HG03139 (cell line): ENCODE measurements around the gene COBL.

ENCODE experiments used
- ATAC-seq: cut with Tn5 transposase; IDR thresholded peaks from one replicate; pipeline ENCODE4 v1.9.1; 2021; ENCODE audit not compliant: unreplicated experiment

COBL gene

DNA sequence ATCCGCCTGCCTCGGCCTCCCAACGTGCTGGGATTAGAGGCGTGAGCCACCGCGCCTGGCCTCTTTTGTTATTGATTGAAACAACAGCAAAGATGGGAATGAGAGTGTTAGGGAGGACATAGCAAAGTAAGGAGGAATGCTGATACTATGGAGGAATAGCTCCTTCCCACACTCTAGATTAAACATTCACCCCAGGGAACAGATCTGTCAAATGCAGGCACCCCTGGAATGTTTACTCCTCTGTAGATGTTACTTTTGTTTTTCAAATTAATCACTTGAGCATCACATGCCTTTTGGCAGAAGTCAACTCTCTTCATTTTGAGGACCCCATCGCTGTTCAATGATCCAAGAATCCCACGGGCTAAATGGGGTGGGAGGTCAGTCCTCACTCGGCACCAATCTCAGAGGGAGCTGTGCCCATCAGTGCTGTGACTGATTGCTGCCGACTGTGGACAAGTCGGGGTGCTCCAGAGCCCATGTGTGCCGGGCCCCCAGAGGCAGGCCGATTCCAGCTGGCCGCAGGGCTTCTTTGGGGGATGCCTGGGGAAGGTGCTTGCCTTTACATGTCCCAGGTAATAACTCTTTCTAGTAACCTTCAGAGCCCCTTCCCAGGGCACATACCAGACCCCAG is 10.2 kb upstream of the COBL start:
- ATAC-seq: no peak

DNA sequence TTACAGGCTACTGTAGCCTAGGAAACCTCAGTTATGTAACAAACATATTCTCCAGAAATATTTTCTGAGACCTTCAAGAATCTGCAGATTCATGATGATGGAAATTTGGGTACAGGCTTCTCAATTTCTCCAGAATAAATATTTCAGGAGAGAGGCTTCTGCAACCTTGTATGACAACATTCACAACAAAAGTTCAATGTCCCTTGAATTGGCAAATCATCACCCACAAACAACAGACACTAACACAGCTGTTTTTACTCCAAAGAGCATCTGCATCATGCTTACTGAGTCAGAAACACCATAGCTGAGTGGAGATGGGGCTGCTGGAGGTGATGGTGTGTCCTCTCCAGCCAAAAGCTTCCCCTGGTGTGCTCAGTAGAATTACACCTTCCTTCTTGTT is 9.3 kb upstream of the COBL start:
- no peak for ATAC-seq

DNA sequence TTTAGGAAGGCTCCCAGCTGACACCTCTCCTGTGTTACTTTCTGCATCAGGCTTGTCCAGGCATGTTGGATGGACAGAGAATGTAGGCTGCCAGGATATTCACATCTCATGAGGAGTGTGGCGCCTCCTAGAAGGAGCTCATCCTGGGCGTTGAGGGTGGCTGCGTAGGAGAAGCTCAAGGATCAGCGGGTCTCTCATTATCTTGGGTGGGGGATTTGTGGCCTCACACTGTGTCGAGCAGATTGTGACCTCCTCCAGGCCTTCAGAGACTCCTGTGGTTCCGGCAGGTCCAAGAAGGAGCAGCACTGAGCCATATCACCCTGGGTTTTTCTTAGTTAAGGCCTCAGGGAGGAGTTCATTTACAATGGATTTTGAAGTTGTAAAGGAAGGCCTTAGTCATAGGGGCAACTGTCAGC is 8.7 kb upstream of the COBL start:
- ATAC-seq: no peak

DNA sequence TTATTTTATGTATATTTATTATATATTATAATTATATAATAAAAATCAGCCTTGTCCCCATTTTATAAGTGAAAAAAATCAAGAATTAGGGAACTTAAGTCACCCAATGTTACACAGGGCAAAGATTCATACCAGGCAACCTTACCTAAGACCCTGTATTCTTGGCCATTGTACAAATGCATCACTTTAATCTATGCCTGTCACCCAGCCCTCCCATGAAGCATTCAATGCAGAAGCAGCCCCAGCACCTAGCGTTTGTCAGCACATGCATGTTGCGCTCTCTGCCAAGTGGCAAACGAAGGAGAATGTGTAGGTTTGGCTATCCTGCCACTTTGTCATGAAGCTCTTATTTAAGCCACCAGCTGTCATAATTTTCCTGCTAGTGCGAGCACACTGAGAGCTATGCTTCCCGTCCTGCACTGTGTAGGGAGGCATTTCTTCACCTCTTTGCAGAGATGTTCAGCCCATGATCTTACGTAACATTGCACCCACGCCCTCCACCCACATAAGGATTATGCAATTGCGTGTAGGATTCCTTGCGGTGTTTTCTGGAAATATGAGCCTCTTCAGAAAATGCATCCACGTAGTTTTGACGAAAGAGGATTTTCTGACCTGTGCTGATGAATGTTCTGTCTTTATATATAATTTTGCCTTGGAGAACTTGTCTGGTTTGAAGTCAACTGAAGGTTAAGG is 7.7 kb upstream of the COBL start:
- no peak for ATAC-seq

DNA sequence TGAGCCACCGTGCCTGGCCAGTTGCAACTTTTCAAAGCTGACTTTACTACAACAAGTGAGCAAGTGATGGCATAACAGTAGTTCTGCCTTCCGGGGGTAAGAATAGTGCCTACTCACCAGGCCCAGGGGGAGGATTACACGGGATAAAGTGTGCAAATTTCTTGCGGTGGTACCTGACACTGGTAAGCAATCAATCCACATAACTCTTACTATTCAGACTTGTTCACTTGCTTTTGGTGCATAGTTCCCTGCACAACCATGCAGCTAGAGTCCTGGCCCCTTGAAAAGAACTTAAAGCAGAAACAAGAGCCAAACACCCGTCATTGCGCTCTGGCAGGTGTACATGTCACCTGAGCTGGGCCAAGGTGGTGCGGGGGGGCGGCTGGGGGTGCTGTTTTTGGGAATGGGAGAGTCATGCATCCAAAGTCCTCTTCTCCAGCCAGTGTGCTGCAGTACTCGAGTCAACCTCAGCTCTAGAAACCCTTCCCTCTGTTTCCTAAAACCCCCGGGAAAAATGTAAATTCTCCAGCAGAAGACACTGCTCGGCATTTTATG is 5.4 kb upstream of the COBL start:
- no peak for ATAC-seq

DNA sequence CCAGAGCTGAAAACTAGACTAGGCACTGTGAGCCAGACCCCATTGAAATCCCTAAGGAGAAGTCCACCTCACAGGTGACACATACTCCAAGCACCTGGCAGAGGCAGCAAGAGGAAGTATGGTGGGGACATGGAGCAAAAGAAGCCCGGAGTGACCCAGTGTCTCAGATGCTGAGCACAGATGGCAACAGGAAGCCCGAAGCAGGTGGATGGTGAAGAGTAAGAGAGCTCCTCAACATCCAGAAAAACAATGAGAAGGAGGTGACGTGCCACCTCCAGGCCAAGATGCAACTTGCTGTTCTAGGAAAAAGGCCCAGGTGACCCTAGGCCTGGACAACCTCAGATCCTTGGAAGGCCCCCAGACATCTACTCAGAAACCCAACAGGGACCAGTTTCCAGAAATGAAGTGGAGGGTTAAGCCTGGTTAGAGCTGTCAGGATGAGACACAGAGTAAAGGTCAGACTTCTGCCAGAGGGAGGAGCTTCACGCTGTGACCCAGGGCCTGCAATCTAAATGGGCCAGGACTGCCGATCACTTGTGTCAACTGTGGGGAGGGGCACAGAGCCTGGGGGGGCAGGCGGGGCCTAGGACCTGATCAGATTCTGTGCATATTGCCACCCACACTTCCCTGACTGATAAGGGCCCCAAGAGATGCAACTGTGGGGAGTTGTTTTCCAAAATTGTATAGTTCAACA is 2.4 kb upstream of the COBL start:
- no peak for ATAC-seq

DNA sequence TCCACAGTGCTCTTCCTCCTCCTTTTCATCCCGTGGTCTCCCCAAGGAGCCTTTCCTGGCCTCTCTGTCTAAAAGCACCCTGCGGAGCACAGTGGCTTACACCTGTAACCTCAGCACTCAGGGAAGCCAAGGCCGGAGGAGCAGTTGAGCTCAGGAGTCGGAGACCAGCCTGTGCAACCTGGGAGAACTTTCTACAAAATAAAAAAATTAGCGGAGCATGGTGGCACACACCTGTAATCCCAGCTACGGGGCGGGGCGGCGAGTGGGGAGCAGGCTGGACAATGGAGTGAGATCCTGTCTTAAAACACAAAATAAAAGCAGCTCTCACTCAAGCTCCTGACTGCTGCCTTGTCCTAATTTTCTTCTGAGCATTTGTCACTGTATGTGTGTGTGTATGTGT is 1.4 kb upstream of the COBL start:
- ATAC-seq: no peak

DNA sequence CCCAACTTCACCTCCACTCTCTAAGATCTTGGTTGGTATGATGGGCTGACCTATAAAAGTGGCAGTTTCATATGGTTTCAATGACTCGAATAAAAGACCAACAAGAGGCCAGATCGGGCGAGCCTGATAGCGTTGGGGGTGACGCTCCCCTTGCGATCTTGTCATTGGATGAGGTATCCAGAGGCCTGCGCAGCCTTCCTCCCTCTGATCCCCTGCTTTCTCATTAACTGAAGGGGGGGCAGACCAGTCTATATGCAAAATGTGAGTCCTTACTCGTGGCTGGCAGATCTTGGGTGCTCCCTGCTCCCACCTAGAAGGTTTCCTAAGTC is 937 bp upstream of the COBL start:
- ATAC-seq: no peak

DNA sequence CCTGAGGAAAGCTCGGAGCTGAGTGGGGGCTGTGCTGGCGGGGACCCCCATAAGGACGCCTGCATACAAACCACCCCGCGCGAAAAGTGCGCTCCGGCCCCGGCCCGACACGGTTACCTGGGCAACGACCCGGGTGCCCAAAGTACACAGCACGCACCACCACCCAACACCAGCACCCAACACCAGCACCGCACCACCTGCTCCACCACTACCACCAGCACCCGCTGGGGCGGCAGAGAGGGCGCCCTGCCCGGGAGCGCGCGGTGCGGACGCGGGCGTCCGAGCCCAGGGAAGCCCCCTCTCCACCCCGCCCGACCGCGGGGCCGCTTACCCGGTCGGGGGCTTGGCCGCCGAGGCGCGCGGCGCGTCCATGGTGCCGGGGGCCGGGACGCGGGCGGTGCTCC is 345 bp downstream of the COBL start:
- ATAC-seq: no peak

DNA sequence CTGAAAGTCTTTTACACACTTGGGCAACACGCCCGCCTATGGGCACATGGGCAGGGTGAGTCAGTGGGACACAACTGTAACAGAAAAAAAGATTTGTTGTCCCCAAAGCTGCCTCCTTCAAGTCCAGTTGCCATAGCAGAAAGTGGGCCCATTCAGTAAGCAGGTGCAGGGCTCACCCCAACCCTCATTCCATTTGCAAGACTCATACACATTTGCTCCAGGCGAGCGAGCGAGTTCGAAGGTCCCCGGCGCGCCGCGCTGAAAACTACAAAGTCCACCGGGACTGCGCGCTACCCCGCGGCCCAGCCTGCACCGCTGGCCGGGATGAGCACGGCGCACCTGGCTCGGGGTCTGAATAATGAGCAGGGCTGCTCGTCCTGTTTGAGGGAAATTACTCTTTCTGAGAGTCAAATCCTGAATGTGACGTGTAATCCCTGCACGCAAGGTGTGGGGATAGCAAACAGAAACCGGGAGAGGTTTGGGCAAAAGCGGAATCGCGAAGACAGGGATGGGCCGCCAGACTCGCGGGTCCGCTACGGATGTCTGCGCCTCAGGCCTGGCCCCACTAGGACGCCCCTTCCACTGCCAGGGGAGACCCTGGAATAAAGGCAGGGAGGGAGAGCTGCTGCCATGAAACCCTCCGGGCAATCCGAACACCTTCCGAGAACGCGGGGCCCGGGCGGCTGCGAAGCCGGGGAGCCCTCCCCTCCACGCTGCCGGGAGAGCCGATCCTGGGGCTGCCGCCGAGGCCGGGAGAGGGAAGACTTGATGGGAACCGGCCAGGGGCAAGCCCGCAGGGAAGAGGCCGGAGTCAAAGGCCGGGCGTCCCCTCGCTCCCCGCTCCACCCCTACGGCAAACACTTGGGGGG is 982 bp downstream of the COBL start:
- ATAC-seq: no peak

DNA sequence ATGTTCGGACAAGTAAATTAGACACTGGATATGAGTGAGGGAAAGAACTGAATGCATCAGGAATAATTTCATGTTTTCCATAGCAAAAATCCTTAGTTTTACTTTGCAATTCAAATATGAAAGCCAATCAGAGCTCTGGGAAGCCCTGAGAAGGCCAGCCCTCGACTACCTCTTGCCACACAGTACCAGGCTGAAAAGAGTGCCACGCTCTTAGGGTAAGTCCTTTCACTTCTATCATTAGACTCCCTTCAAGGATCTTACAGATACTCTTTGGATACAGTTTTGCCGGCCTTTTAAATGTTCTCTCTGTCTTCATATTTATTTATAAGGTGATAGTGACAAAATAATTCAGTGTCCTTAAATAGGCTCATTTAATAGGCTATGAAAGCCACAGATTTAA is 1.9 kb downstream of the COBL start:
- no peak for ATAC-seq

DNA sequence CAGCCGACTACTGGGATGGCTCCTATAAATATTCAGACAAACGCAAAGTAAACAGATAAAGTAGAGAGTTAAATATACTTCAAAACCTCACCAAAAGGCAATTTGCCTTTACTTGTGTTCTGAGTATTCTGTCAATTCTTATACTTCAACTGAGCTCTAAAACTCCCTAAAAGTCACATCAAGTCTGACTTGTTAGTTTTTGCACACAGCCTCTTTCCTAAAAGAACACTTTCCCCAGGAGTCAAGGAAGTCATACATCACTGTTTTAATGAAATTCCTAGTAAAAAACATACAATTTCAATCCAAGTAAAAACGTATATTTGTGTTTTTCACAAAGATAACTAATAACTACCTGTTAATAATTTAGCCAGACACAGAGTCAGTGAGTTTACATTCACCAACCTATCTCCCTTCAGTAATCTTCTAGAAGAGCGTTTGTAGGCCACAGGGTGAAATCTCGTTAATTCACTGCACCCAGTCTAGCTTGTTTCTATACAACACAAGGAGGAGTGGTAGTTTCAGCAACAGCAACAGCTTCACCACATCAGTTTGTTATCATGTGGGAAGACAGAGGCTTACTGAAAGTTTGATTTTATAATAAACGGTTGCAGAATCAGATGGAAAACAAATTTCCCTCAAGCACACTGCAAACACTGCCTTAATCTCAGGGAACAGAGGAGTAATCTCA is 2.7 kb downstream of the COBL start:
- no peak for ATAC-seq

DNA sequence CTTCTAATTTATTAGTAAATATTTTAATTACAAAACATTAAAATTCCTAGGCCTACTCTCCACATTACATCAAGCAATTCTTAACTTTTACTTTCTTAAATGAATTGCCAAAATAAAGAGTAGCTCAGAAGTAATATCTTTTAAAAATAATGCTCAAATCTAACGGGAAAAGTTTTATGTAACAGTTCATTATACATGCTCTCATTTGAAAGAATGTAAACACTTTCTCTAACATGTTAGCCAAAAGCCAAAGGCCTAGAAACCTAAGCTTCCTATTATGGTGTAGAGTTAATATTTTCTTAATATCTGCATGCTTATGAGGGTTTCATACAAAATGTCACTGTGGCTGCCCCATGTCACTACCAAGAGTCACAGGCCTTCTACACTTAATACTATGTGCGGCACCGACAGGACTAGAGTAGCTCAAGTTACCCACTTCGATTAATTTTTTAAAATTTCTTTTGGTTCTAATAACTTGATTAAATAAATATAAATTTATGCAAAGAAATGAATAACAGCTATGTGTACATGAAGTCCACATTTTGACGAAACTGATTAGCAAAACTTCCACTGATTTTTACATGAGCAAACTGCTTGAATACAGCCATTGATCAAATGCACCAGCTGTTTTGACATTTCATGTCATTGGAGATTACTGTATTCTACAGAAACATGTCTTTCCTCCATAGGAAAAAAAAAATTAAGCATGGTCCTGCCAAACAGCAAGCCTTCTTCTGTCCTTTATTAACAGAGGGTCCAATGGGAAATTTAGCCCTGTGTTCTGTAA is 3.5 kb downstream of the COBL start:
- ATAC-seq: no peak

DNA sequence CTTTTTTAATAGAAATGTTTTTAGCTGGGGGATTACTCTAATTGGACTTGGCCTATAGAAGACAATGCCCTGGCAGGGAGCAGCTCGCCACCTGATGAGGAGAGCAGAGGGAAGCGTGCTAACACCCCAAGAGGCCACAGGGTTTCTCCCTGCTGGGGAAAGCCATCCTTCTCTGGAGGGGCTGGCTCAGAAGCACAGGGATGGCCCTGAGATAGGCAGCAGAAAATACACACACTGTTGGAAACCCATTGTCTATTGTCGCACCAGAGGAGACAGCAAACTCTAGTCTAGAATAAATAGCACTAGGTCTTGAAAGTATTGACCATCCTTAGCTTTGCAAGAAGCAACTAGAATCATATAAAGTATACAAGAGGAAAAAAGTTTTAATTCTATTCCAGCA is 5.4 kb downstream of the COBL start:
- no peak for ATAC-seq

DNA sequence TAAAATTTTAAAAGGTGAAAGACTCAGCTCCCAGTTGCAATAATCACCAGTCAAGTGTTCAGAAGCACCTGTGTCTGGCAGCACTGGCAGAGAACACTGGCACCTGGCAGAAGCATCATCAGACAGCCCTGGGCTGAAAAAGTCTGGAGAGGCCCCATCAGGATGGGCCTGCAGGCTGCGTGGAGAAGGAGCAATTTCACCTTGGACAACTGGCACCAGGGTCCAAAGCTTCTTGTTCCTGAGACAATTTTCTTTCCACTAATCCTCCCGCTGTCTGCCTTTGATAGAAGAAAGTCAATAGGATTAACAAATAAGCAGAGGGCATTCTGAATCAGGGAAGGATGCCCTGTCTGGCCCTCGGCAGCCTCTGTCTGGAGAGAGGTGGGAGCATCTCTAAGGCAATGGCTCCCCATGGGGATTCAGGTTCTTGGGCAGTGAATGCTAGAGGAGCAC is 6.5 kb downstream of the COBL start:
- no peak for ATAC-seq

DNA sequence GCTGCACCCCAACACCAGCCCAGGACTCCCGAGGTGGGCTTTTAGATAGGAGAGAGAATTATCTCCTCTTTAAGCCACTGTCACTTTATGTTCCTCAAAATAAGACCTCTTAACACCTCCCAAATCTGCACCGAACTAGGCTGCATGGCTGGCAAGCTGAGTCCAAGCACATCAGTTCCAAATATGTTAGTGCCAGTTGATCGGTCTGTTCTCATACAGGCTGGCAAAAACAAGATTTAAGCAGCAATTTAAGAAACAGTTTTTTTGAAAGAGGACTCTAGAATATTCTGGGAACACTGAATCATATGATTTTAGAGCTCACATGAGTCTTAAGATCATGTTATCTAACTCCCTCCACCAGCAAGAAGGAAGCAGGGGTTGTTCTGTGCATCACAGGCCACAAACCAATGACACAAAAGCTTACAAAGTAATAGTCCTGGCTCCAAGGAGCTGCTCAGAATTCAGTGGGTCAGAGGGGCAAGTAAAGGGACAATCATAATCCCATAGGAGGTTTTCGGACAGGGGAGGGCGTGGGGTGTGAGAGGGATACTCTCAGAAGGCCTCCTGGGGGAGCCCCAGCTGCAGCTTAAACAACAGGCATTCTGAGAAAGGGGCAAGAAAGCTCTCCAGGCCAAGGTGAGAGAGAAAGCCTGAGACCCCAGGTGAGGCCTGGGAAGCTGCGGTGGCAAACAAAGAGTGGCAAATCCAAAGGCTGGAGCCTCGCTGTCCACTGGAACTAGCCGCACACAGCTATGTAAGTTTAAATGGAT is 7.1 kb downstream of the COBL start:
- ATAC-seq: no peak

DNA sequence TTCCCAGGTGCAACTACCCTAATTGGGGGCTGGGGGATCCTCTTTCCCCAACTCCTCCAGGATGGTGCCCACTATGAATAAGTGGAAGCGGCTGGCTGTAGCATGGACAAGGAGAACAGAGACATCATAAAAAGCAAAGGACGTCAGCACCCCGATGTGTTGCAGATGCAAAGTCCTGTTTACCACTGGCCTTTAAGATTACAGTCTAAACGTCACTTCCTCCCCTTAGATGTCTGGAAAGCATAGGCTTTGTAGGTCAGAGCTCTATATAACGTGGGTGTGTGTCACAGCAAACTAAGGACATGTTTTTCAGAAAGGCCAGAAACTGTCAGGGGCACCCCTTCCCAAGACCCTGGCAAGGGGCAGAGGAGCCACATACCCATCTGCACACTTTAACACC is 7.9 kb downstream of the COBL start:
- ATAC-seq: no peak

DNA sequence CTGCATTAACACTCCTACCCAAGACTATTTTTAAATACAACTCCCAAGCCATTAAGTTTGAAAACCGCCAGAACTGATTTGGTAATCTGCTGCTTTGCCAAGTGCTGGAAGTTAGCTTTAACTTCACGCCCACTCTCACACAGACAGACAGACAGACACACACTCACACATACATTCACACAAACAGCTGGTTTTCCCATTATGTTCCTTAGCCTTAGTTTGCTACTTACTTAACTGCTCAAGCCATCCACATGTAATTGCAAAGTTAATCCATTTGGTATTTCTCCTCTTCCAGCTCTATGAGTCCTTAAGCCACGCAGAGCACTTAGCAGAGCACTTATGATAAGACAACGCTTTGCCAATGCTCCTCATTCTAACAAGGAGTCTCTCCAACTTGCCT is 8.3 kb downstream of the COBL start:
- ATAC-seq: no peak

DNA sequence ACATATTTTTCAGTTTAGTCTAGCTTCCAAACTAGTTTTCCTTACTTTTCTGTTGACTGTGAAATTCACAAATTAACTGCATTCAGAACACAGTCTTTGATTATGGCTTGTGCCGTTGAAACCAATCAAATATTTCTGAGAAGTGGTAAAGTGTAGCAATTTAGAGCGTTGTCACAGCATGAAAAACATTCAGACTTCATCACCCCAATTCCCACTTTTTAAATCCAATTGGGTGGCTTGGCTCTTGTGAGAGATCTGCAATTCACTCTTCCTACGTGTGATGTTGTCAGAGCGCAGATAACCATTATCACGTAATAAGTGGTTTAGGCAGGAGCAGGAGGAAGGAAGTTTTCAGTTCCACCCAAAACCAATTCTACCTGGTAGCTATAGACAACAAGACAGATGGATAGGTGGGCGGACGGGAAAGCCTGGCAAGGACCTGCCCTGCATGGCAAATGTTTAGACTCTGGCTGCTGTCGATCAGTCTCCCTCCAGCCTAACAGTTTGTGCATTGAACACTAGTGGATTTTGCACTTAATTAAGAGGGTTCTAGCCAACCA is 8.9 kb downstream of the COBL start:
- no peak for ATAC-seq
